Measurements from ENCODE around the gene SYTL3.

SYTL3 gene

DNA sequence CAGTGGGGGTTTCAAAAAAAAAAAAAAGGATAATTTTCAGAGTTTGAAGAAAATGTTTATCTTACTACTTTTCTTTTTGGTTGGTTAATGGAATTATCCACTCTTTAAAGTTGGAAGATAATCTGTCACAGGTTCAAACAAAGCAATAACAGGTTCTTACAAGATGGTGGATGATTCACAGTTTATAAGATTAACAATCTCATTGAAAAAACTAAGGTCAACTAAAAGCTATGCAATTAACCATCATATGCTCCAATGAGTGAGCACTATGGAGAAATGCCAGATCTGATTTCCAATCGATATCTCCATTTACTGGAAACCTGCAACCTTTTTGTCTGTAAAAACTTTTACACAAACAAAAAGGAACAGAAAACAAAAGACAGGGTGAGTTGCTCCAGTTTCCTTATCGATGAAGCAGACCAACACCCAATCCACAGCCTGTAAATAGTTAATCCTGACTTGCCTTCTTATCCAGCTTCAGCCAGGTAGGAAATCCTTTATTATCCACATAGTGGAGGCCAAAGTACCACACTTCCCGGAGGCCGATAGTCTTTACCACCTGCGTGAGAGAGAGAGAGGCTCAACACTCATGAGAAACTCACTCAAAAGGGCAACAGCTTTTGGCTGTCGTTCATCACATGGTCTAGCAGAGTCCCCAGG, 136.9 kb downstream of the SYTL3 start:
- Histone ChIP-seq H3K27me3 (ENCODE audit: control insufficient read depth, low read length) (no peaks in the 10 kb centered on the region), H3K36me3 (ENCODE audit: control insufficient read depth, low read length) (peaks cover 100% of the 10 kb centered on the region), H3K9me2 (replicated peaks; ENCODE audit: control insufficient read depth, low read length) (no peaks in the 10 kb centered on the region), H3K27ac (ENCODE audit: low read depth, low read length) (no peak overlapping the region), H4K20me1 (ENCODE audit: control insufficient read depth, insufficient read depth, low read depth, low read length) (peaks cover 66% of the 10 kb centered on the region), H3K4me1 (ENCODE audit: control insufficient read depth, low read length) (0 out of 2 replicates have a peak, but pooled peaks cover 5% of the 10 kb centered on the region), H3K9me3 (ENCODE audit: control insufficient read depth, insufficient read depth, low read length) (no peaks in the 10 kb centered on the region), H3K4me3 (ENCODE audit: low read length) (no peak overlapping the region), H3F3A (ENCODE audit: control insufficient read depth, insufficient read depth) (peaks cover 35% of the 10 kb centered on the region), H3K79me2 (ENCODE audit: control insufficient read depth, low read length) (peaks cover 100% of the 10 kb centered on the region), H3K4me2 (ENCODE audit: low read length) (no peak overlapping the region)
- no peak for TF ChIP-seq EZH2phosphoT487 (IDR thresholded peaks at IDR 0.05; ENCODE audit: borderline replicate concordance, low read length)
- TF ChIP-seq, protein P1, sequence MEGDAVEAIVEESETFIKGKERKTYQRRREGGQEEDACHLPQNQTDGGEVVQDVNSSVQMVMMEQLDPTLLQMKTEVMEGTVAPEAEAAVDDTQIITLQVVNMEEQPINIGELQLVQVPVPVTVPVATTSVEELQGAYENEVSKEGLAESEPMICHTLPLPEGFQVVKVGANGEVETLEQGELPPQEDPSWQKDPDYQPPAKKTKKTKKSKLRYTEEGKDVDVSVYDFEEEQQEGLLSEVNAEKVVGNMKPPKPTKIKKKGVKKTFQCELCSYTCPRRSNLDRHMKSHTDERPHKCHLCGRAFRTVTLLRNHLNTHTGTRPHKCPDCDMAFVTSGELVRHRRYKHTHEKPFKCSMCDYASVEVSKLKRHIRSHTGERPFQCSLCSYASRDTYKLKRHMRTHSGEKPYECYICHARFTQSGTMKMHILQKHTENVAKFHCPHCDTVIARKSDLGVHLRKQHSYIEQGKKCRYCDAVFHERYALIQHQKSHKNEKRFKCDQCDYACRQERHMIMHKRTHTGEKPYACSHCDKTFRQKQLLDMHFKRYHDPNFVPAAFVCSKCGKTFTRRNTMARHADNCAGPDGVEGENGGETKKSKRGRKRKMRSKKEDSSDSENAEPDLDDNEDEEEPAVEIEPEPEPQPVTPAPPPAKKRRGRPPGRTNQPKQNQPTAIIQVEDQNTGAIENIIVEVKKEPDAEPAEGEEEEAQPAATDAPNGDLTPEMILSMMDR (IDR thresholded peaks at IDR 0.05; ENCODE audit: low read depth, low read length, poor library complexity, severe bottlenecking) = no peak

DNA sequence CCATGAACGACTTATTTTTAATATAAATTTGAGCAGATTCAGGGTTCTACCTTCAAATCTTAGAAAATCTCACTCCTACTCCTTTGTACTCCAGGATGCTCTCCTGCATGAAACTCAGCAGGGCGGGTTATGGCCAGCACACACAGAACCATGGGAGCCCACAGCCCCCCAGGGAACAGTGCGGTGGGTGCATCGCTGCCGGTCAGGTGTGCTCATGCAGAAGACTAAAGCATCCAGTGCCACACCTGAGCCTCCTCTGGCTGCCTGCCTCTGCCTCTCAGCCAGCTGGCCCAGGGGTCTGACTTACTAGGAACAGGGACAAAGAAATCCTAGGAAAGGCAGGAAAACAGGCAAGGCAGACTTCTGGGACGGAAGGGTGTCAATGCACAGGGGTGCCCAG, 137.5 kb downstream of the SYTL3 start:
- Histone ChIP-seq H3K4me1 (ENCODE audit: control insufficient read depth, low read length) (0 out of 2 replicates have a peak, but pooled peaks cover 5% of the 10 kb centered on the region), H3F3A (ENCODE audit: control insufficient read depth, insufficient read depth) (peaks cover 35% of the 10 kb centered on the region), H3K79me2 (ENCODE audit: control insufficient read depth, low read length) (peaks cover 100% of the 10 kb centered on the region), H3K27me3 (ENCODE audit: control insufficient read depth, low read length) (no peaks in the 10 kb centered on the region), H3K9me2 (replicated peaks; ENCODE audit: control insufficient read depth, low read length) (no peaks in the 10 kb centered on the region), H3K27ac (ENCODE audit: low read depth, low read length) (no peak overlapping the region), H4K20me1 (ENCODE audit: control insufficient read depth, insufficient read depth, low read depth, low read length) (peaks cover 66% of the 10 kb centered on the region), H3K36me3 (ENCODE audit: control insufficient read depth, low read length) (peaks cover 100% of the 10 kb centered on the region), H3K4me2 (ENCODE audit: low read length) (no peak overlapping the region), H3K9me3 (ENCODE audit: control insufficient read depth, insufficient read depth, low read length) (no peaks in the 10 kb centered on the region), H3K4me3 (ENCODE audit: low read length) (no peak overlapping the region)
- TF ChIP-seq, protein P1 (IDR thresholded peaks at IDR 0.05; ENCODE audit: low read depth, low read length, poor library complexity, severe bottlenecking) = no peak
- no peak for TF ChIP-seq EZH2phosphoT487 (IDR thresholded peaks at IDR 0.05; ENCODE audit: borderline replicate concordance, low read length)

DNA sequence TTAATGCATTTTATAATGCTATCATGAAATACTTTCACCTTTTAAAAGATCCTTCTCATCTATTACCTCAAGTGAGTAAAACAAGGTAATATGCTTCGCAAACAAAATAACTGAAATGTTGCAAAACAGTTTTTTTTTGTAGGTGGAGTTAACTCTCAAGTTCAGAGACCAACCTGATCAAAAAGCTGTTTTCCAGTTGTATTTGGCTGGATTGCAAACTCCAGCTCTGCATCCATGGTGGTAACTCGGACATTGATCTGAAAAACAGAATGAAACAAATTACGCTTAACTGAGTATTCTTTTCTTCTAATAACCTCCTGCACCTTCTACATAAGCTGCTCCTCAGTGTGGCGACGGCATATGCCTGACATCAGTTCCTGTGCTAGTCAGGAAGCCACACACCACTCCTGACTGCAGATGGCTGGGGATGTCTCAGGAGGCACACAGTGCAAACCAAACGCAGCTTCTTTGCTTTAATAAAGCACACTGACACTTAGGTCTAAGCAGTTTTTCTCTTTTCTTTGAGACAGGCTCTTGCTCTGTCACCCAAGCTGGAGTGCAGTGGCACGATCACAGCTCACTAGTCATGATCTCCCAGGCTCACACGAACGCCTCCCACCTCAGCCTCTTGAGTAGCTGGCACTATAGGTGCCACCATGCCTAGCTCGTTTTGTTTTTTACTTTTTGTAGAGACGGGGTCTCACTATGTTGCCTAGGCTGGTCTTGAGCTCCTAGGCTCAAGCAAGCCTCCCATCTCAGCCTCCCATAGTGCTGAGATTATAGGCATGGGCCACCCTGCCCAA, 139.5 kb downstream of the SYTL3 start:
- peaks cover 20% of the 10 kb centered on the region for H3K4me1 ChIP-seq (ENCODE audit: control insufficient read depth, low read length)
- no peaks in the 10 kb centered on the region for H3K9me2 ChIP-seq (replicated peaks; ENCODE audit: control insufficient read depth, low read length)
- peaks cover 68% of the 10 kb centered on the region for H4K20me1 ChIP-seq (ENCODE audit: control insufficient read depth, insufficient read depth, low read depth, low read length)
- no peak overlapping the region for H3K27ac ChIP-seq (ENCODE audit: low read depth, low read length)
- H3F3A ChIP-seq (ENCODE audit: control insufficient read depth, insufficient read depth) = peaks cover 41% of the 10 kb centered on the region
- peaks cover 100% of the 10 kb centered on the region for H3K79me2 ChIP-seq (ENCODE audit: control insufficient read depth, low read length)
- no peak overlapping the region for H3K4me3 ChIP-seq (ENCODE audit: low read length)
- no peaks in the 10 kb centered on the region for H3K27me3 ChIP-seq (ENCODE audit: control insufficient read depth, low read length)
- no peak for TF ChIP-seq EZH2phosphoT487 (IDR thresholded peaks at IDR 0.05; ENCODE audit: borderline replicate concordance, low read length)
- TF ChIP-seq, protein P1 (IDR thresholded peaks at IDR 0.05; ENCODE audit: low read depth, low read length, poor library complexity, severe bottlenecking) = no peak
- peaks cover 100% of the 10 kb centered on the region for H3K36me3 ChIP-seq (ENCODE audit: control insufficient read depth, low read length)
- no peaks in the 10 kb centered on the region for H3K9me3 ChIP-seq (ENCODE audit: control insufficient read depth, insufficient read depth, low read length)
- H3K4me2 ChIP-seq (ENCODE audit: low read length) = no peak overlapping the region

Data from DOHH2 (cell line).